Measurements from ENCODE around the gene HAO1. TPM values are rescaled to one million over a fixed set of nuclear protein-coding genes. Genes with fewer than 3 reads are reported as not detected.

Gene HAO1
- total RNA-seq, 3 donors from 2014 or later (not counting 1 experiment from before 2014, with no cell fraction given), result not detected

- DNase-seq (no peak), ATAC-seq (no peak)
- Histone ChIP-seq H3K36me3 (ENCODE audit: control insufficient read depth, insufficient read depth, low read length) (no peaks in the 10 kb centered on the region), H3K4me1 (ENCODE audit: control insufficient read depth, insufficient read depth, low read length) (no peaks in the 10 kb centered on the region), H3K9me3 (ENCODE audit: control insufficient read depth, insufficient read depth, low read length) (no peaks in the 10 kb centered on the region), H3K27ac (ENCODE audit: low read length) (no peak overlapping the region), H3K4me3 (ENCODE audit: low read length) (no peak overlapping the region), H3K27me3 (ENCODE audit: control insufficient read depth, insufficient read depth, low read length) (no peaks in the 10 kb centered on the region)
- no peak for TF ChIP-seq CTCF (IDR thresholded peaks at IDR 0.05)
- Mint-ChIP-seq H3K4me3 (no peak overlapping the region), H3K27ac (no peak overlapping the region), H3K36me3 (no peaks in the 10 kb centered on the region), H3K4me1 (no peaks in the 10 kb centered on the region), H3K27me3 (ENCODE audit: low read depth in 2 of 2) (peaks cover 2 to 24% of the 10 kb centered on the region in 2 donors), H3K9me3 (peaks cover 0 to 4% of the 10 kb centered on the region in 2 donors)
- WGBS (ENCODE audit: insufficient coverage), result 84% methylated on average over 7 of the region's 7 CpGs
- intact Hi-C loops (cut with micrococcal nuclease), result no loop called here
Observed at GRCh38 chr20:7893014-7893730, 47.1 kb downstream of the HAO1 start.

GRCh38 chr20:7891705-7892104, 48.6 kb downstream of the HAO1 start:
- no peak overlapping the region for H3K27ac Mint-ChIP-seq
- 83% methylated on average over 5 of the region's 5 CpGs for WGBS (ENCODE audit: insufficient coverage)

GRCh38 chr20:7889736-7890135, 50.5 kb downstream of the HAO1 start:
- intact Hi-C loops (cut with micrococcal nuclease), result no loop called here
- ATAC-seq, result no peak
- Histone ChIP-seq H3K4me3 (ENCODE audit: low read length) (no peak overlapping the region), H3K27me3 (ENCODE audit: control insufficient read depth, insufficient read depth, low read length) (no peaks in the 10 kb centered on the region), H3K36me3 (ENCODE audit: control insufficient read depth, insufficient read depth, low read length) (no peaks in the 10 kb centered on the region), H3K27ac (ENCODE audit: low read length) (no peak overlapping the region), H3K9me3 (ENCODE audit: control insufficient read depth, insufficient read depth, low read length) (no peaks in the 10 kb centered on the region), H3K4me1 (ENCODE audit: control insufficient read depth, insufficient read depth, low read length) (no peaks in the 10 kb centered on the region)
- WGBS (ENCODE audit: insufficient coverage), result 93% methylated on average over 3 of the region's 3 CpGs
- no peak overlapping the region for H3K4me3 Mint-ChIP-seq
- TF ChIP-seq CTCF (IDR thresholded peaks at IDR 0.05), result no peak
- peaks cover 0 to 4% of the 10 kb centered on the region in 2 donors for H3K9me3 Mint-ChIP-seq
- H3K4me1 Mint-ChIP-seq, result no peaks in the 10 kb centered on the region
- no peaks in the 10 kb centered on the region for H3K36me3 Mint-ChIP-seq
- no peak overlapping the region for H3K27ac Mint-ChIP-seq
- peaks cover 2 to 14% of the 10 kb centered on the region in 2 donors for H3K27me3 Mint-ChIP-seq (ENCODE audit: low read depth in 2 of 2)
- no peak for DNase-seq

More at GRCh38 chr20:7891705-7892104, 48.6 kb downstream of the HAO1 start:
- Histone ChIP-seq H3K36me3 (ENCODE audit: control insufficient read depth, insufficient read depth, low read length) (no peaks in the 10 kb centered on the region), H3K9me3 (ENCODE audit: control insufficient read depth, insufficient read depth, low read length) (no peaks in the 10 kb centered on the region), H3K27ac (ENCODE audit: low read length) (no peak overlapping the region), H3K4me3 (ENCODE audit: low read length) (no peak overlapping the region), H3K27me3 (ENCODE audit: control insufficient read depth, insufficient read depth, low read length) (no peaks in the 10 kb centered on the region), H3K4me1 (ENCODE audit: control insufficient read depth, insufficient read depth, low read length) (no peaks in the 10 kb centered on the region)
- no peaks in the 10 kb centered on the region for H3K4me1 Mint-ChIP-seq
- peaks cover 2 to 15% of the 10 kb centered on the region in 2 donors for H3K27me3 Mint-ChIP-seq (ENCODE audit: low read depth in 2 of 2)
- no peak overlapping the region for H3K4me3 Mint-ChIP-seq
- no peaks in the 10 kb centered on the region for H3K36me3 Mint-ChIP-seq
- DNase-seq (no peak), ATAC-seq (no peak)
- H3K9me3 Mint-ChIP-seq, result peaks cover 0 to 4% of the 10 kb centered on the region in 2 donors
- intact Hi-C loops (cut with micrococcal nuclease), result no loop called here
- TF ChIP-seq CTCF (IDR thresholded peaks at IDR 0.05), result no peak

GRCh38 chr20:7883741-7884140, 56.5 kb downstream of the HAO1 start:
- H3K27me3 Mint-ChIP-seq (ENCODE audit: low read depth in 2 of 2), result peaks cover 0 to 12% of the 10 kb centered on the region in 2 donors
- Histone ChIP-seq H3K27ac (ENCODE audit: low read length) (no peak overlapping the region), H3K27me3 (ENCODE audit: control insufficient read depth, insufficient read depth, low read length) (no peaks in the 10 kb centered on the region), H3K36me3 (ENCODE audit: control insufficient read depth, insufficient read depth, low read length) (no peaks in the 10 kb centered on the region), H3K4me1 (ENCODE audit: control insufficient read depth, insufficient read depth, low read length) (no peaks in the 10 kb centered on the region), H3K9me3 (ENCODE audit: control insufficient read depth, insufficient read depth, low read length) (no peaks in the 10 kb centered on the region), H3K4me3 (ENCODE audit: low read length) (no peak overlapping the region)
- DNase-seq, result no peak
- H3K27ac Mint-ChIP-seq, result no peak overlapping the region
- H3K4me1 Mint-ChIP-seq, result no peaks in the 10 kb centered on the region
- H3K4me3 Mint-ChIP-seq, result no peak overlapping the region
- no peaks in the 10 kb centered on the region for H3K36me3 Mint-ChIP-seq
- no peak for TF ChIP-seq CTCF (IDR thresholded peaks at IDR 0.05)
- no CpG with 5 or more reads among the region's 1 CpG for WGBS (ENCODE audit: insufficient coverage)
- intact Hi-C loops (cut with micrococcal nuclease), result no loop called here
- ATAC-seq, result no peak
- H3K9me3 Mint-ChIP-seq, result no peaks in the 10 kb centered on the region

All from natural killer cell (primary cell).